HG02973 (cell line): Measurements from ENCODE around the gene HMG20B.

ENCODE experiments used
- ATAC-seq: cut with Tn5 transposase; IDR thresholded peaks from one replicate; pipeline ENCODE4 v1.9.1; 2021; ENCODE audit warnings: moderate library complexity; ENCODE audit not compliant: unreplicated experiment

Gene HMG20B

DNA sequence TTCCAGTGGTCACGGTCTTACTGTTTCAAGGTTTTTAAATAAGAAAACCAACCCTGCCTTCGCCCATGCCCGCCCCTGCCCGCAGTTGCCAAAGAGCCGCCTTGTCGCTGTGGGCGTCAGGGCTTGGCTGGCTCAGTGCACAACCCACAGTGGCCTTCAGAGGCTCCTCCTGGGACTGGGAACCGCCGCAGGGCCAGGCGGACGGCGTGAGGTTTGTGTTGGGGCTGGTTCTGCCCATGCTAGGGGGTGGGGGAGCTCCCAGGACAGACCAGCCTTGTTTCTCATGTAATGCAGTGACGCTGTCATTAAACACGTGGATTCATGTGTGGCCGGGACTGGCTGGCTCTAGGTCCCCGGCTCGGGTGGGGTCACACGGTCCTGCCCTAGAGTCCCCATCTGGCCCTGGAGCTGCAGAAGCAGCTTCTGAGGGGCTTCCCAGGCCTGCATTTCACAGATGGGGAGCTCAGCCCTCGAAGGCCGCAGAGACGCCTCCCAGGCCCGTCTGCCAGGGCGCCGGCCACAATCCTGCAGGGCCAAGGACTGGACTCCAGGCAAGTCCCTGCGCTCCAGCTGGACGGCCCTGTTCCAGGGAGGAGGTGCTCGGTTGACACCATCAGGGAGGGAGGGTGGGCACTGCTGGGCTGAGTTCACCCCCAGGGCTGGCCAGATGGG lies 36.2 kb upstream of the HMG20B start:
- no peak for ATAC-seq

GRCh38 chr19:3537101-3537437 lies 35.7 kb upstream of the HMG20B start:
- no peak for ATAC-seq

- no peak for ATAC-seq
Observed at GRCh38 chr19:3537438-3538240, 35.1 kb upstream of the HMG20B start.

- ATAC-seq = no peak
Observed at GRCh38 chr19:3538258-3538929, 34.4 kb upstream of the HMG20B start.

- no peak for ATAC-seq
Observed at GRCh38 chr19:3538965-3539755, 33.6 kb upstream of the HMG20B start, which contains the start of gene TEKTIP1. Gene TEKTIP1 (plus strand): TSS chr19:3539174. CDS start chr19:3539178, 4 bp downstream.

GRCh38 chr19:3539756-3540118 lies 33.0 kb upstream of the HMG20B start:
- no peak for ATAC-seq

- ATAC-seq = no peak
Observed at GRCh38 chr19:3543150-3544057, 29.3 kb upstream of the HMG20B start.

GRCh38 chr19:3544058-3544376 lies 28.7 kb upstream of the HMG20B start:
- no peak for ATAC-seq

GRCh38 chr19:3544742-3545668 lies 27.7 kb upstream of the HMG20B start:
- no peak for ATAC-seq

GRCh38 chr19:3545669-3546034 lies 27.1 kb upstream of the HMG20B start:
- no peak for ATAC-seq

DNA sequence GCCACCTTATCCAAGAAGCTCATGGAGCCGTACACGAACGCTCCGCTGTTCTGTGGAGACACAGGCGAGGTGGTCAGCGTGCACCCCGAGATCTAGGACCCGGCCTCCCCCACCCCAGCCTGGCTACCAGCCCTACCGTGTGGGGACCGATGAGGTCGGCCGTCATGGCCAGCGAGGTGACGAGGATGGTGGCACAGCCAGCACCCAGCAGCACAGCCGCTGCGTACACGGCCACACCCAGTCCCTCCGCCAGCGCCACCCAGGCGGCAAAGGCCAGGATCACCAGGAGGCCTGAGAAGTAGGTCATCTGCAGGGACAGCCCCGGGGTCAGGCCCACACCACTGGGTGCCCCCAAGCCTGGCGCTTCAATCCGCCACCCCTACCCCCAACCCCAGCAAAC lies 26.6 kb upstream of the HMG20B start:
- ATAC-seq = no peak

GRCh38 chr19:3547301-3547731 lies 25.4 kb upstream of the HMG20B start:
- ATAC-seq = no peak

DNA sequence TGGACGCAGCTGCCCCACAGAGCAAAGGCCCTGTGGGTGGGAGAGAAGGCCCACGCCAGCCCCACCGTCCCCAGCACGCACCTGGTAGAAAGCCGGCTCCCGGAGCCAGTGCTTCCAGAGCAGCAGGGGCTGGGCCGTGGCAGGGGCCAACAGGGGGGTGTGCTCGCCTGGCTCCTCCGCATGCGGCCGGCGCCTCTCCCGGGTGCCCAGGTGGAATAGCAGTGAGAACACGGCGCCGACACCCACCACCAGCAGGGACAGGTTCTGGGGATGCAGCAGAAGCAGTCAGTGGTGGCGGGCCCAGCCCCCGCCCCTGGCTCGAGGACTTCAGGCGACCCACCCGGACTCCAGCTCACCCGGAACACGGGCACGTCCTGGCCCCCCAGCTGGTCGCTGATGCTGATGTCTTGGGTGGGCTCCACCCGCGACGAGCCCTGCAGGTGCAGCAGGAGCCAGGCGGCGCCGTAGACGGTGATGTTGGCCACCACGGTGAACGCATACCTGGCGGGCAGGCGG lies 24.9 kb upstream of the HMG20B start:
- ATAC-seq = no peak

DNA sequence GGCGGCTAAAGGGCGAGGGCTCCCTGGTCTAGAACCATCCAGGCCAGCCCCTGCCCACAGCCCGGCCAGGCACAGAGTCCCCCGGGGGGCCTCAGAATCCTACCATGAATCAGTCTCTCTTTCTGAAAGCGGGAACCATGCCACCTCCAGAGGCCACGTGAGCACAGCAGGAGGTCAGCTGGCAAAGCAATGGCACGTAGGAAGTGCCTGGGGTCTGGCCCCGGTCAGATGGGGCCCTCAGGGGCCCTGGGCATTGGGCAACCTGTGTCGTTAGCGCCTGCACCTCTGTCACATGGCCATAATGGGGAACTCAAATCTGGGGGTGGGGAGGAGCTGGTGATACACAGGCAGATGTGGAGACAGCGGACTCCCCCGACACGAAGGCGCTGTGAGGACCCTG lies 24.1 kb upstream of the HMG20B start:
- no peak for ATAC-seq

DNA sequence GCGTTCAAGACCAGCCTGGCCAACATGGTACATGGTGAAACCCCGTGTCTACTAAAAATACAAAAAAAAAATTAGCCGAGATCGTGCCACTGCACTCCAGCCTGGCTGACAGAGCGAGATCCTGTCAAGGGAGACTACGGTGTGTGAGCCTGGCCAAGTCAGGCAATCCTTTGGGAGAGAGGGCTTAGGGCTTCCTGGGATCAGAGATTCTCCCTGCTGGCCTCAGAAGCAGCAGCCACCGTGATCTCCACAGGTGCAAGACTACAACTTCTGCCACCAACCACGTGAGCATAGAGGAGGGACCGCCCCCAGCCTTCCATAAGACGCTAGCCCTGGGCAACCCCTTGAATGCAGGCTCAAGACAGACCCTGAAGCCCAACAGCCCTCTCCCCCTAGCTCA lies 22.9 kb upstream of the HMG20B start:
- no peak for ATAC-seq

- no peak for ATAC-seq
Observed at GRCh38 chr19:3550947-3551791, 21.6 kb upstream of the HMG20B start.

DNA sequence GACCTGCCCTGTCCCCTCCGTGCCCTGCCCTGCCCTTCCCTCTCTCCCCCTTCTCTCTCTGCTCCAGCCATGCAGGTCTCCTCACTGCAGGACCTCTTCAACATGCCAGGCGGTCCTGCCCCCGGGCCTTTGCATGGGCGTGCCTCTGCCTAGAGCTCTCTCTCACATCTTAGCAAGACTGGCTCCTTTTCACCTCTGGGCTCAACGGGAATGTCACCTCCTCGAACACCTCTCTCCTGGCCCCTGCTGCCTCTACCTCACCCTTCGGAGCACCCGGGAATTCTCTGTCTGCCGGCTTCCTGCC lies 21.0 kb upstream of the HMG20B start:
- ATAC-seq = no peak
